IPS-20b (cell line): ENCODE results near the gene MCF2L2.

Source experiments
- H3K27ac ChIP-seq: one replicate; pipeline ENCODE4 v1.5.1; 2013; ENCODE audit warnings: low read length
- H3K27me3 ChIP-seq: 2 replicates; pipeline ENCODE4 v1.6.1; 2013; ENCODE audit warnings: mild to moderate bottlenecking, low read length, inconsistent platforms; ENCODE audit not compliant: insufficient read depth
- H3K36me3 ChIP-seq: 2 replicates; pipeline ENCODE4 v1.6.1; 2013; ENCODE audit warnings: low read depth, mild to moderate bottlenecking, inconsistent platforms, low read length, moderate library complexity; ENCODE audit not compliant: insufficient read depth
- H3K4me1 ChIP-seq: 2 replicates; pipeline ENCODE4 v1.6.1; 2013; ENCODE audit warnings: mild to moderate bottlenecking, control low read depth, inconsistent platforms, low read length, moderate library complexity; ENCODE audit not compliant: insufficient read depth
- H3K4me3 ChIP-seq: 2 replicates; pipeline ENCODE4 v1.5.1; 2013; ENCODE audit warnings: mild to moderate bottlenecking, low read length, inconsistent platforms
- H3K9ac ChIP-seq: 2 replicates; pipeline ENCODE4 v1.6.1; 2013; ENCODE audit warnings: low read depth, mild to moderate bottlenecking, inconsistent platforms, low read length, moderate library complexity
- H3K9me3 ChIP-seq: 2 replicates; pipeline ENCODE4 v1.6.1; 2013; ENCODE audit warnings: mild to moderate bottlenecking, low read depth, low read length, inconsistent platforms; ENCODE audit not compliant: insufficient read depth

MCF2L2 gene

GRCh38 chr3:183356920-183357319 lies 71.5 kb downstream of the MCF2L2 start:
- Histone ChIP-seq H3K9me3 (no peaks in the 10 kb centered on the region), H3K9ac (no peak overlapping the region), H3K27ac (no peak overlapping the region), H3K4me1 (no peaks in the 10 kb centered on the region), H3K36me3 (no peaks in the 10 kb centered on the region), H3K4me3 (no peak overlapping the region), H3K27me3 (no peaks in the 10 kb centered on the region)

DNA sequence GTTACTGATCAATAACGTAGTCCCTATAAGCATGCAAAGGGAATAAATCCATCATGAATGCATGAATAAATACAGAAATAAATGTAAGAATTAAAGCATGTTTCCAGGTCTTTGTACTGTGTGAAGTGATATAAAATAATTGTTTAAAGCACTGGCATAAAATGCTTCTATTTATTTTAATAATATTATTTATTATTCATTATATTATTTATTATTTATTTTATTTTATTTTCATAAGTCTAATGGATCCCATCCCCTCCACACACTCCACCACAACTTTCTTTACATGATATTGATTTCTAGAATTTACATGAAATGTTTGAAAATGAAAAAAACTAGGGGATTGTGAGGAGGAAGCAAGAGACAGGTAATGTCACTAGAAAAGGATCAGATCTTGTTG lies 73.5 kb downstream of the MCF2L2 start:
- no peaks in the 10 kb centered on the region for H3K36me3 ChIP-seq
- H3K4me1 ChIP-seq = no peaks in the 10 kb centered on the region
- no peak overlapping the region for H3K27ac ChIP-seq
- no peaks in the 10 kb centered on the region for H3K9me3 ChIP-seq
- H3K27me3 ChIP-seq = no peaks in the 10 kb centered on the region
- no peak overlapping the region for H3K9ac ChIP-seq
- H3K4me3 ChIP-seq = no peak overlapping the region

GRCh38 chr3:183354325-183354831 lies 74.0 kb downstream of the MCF2L2 start:
- no peak overlapping the region for H3K27ac ChIP-seq
- no peaks in the 10 kb centered on the region for H3K27me3 ChIP-seq
- H3K4me1 ChIP-seq = no peaks in the 10 kb centered on the region
- no peaks in the 10 kb centered on the region for H3K9me3 ChIP-seq
- H3K36me3 ChIP-seq = no peaks in the 10 kb centered on the region
- no peak overlapping the region for H3K4me3 ChIP-seq
- H3K9ac ChIP-seq = no peak overlapping the region

DNA sequence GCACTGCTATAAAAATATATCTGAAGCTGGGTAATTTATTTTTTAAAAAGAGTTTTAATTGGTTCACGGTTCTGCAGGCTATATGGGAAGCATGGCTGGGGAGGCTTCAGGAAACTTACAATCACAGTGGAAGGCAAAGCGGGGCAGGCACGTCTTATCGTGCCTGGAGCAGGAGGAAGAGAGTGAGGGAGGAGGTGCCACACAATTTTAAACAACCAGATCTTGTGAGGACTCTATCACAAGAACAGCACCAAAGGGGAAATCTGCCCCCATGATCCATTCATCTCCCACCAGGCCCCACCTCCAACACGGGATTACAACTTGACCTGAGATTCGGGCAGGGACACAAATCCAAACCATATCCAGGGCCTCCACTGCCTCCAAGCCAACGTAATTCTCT lies 75.0 kb downstream of the MCF2L2 start:
- no peak overlapping the region for H3K9ac ChIP-seq
- H3K4me1 ChIP-seq = no peaks in the 10 kb centered on the region
- no peaks in the 10 kb centered on the region for H3K27me3 ChIP-seq
- no peak overlapping the region for H3K4me3 ChIP-seq
- no peaks in the 10 kb centered on the region for H3K36me3 ChIP-seq
- H3K9me3 ChIP-seq = no peaks in the 10 kb centered on the region
- H3K27ac ChIP-seq = no peak overlapping the region

- no peaks in the 10 kb centered on the region for H3K36me3 ChIP-seq
Measured at GRCh38 chr3:183350164-183350563, 78.3 kb downstream of the MCF2L2 start.

DNA sequence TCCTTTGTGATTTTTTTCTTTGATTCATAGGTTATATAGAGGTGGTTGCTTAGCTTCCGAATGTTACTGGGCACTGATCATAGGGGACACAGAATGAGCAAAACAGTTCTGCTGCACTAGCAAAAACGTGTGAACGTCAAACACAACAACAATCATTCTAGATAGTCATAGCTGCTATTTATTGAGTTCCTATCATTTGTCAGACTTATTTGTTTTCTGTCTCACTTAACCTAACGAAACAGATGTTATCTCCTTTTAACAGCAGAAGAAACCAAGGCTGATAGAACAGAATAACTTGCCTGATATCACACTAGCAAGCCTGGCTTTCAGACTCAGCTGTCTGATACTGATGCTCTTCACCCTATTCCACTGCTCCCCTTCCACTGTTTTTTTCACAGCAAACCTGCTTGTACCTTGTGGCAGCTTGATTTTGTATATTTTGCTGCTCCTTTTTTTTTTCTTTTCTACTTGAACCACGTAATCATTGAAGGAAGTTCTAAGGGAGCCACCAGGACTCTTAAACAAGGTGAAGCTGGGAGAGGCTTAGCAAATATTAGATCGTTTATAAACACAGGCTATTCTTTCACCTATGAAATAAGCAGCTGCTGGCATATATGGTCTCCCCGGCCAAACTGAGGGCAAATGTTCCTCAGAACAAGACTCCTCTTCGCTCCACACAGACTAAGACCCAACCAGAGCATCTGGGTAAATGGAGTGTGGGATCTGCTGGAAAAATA lies 78.8 kb downstream of the MCF2L2 start:
- Histone ChIP-seq H3K27me3 (no peaks in the 10 kb centered on the region), H3K27ac (no peak overlapping the region), H3K9me3 (no peaks in the 10 kb centered on the region; the same call in 1 of the 2 replicates), H3K36me3 (no peaks in the 10 kb centered on the region), H3K9ac (no peak overlapping the region), H3K4me1 (no peaks in the 10 kb centered on the region), H3K4me3 (no peak overlapping the region)

More at GRCh38 chr3:183350164-183350563, 78.3 kb downstream of the MCF2L2 start:
- Histone ChIP-seq H3K4me3 (no peak overlapping the region), H3K27ac (no peak overlapping the region), H3K9me3 (no peaks in the 10 kb centered on the region; the same call in 1 of the 2 replicates), H3K4me1 (no peaks in the 10 kb centered on the region), H3K27me3 (no peaks in the 10 kb centered on the region), H3K9ac (no peak overlapping the region)

DNA sequence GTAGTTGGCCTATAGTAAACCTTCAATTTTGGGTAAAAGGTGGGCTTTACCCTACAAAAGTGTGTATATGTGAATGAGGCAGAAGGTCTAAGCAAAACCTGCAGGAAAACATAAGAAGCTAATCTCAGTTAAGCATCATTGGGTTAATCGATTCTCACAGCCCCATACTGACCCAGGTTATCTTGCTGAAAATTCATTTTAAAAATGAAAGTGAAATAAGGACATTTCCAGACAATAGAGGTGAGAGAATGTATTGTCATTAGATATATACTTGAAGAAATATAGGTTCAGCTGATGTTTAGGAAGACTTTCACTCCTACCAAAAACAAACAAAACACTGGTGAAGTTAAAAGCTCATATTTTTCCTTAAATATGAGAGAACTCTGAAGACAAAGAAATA lies 85.6 kb downstream of the MCF2L2 start:
- Histone ChIP-seq H3K27me3 (no peaks in the 10 kb centered on the region), H3K9ac (no peak overlapping the region), H3K4me1 (no peaks in the 10 kb centered on the region), H3K9me3 (no peaks in the 10 kb centered on the region; the same call in 1 of the 2 replicates), H3K27ac (no peak overlapping the region), H3K36me3 (no peaks in the 10 kb centered on the region), H3K4me3 (no peak overlapping the region)

DNA sequence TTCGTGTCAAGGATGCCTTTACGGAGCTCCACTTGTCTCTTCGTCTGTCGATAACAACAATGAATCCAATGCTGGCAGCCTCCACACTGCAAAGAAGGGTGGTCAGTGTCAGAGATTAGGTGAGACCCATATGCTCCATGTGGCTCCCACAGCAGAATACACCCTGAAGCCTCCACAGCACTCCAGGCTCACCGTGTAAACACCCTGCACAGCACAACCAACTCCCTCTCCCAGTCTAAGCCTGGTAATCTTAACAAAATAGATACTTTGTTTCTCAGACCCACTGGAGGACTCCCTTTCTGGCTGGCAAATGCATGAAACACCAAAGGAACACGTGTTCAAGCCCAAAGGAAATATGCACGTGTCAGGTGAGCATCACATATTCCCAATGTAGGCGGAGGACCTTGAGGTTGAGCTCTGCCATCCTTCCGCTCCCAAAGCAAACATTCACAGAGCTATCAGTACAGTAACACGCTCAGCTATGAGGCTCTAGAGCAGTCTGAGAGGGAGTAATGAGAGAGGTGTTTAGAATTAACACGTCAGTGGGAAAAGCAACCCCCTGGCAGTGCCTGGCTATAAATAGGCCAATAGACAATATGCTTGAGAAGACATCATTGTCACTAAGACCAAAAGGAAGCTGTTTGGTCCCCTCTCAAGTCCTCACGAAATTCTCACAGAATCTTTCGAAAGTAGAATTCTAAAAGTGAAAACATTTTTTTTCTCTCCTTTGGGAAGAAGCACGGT lies 86.7 kb downstream of the MCF2L2 start:
- H3K27me3 ChIP-seq = no peaks in the 10 kb centered on the region
- H3K4me1 ChIP-seq = no peaks in the 10 kb centered on the region
- H3K36me3 ChIP-seq = no peaks in the 10 kb centered on the region
- no peaks in the 10 kb centered on the region for H3K9me3 ChIP-seq
- H3K9ac ChIP-seq = no peak overlapping the region
- no peak overlapping the region for H3K4me3 ChIP-seq
- H3K27ac ChIP-seq = no peak overlapping the region

- Histone ChIP-seq H3K4me1 (no peaks in the 10 kb centered on the region), H3K9ac (no peak overlapping the region), H3K27ac (no peak overlapping the region), H3K27me3 (no peaks in the 10 kb centered on the region), H3K36me3 (no peaks in the 10 kb centered on the region), H3K4me3 (no peak overlapping the region), H3K9me3 (no peaks in the 10 kb centered on the region)
Measured at GRCh38 chr3:183340222-183340621, 88.2 kb downstream of the MCF2L2 start.

DNA sequence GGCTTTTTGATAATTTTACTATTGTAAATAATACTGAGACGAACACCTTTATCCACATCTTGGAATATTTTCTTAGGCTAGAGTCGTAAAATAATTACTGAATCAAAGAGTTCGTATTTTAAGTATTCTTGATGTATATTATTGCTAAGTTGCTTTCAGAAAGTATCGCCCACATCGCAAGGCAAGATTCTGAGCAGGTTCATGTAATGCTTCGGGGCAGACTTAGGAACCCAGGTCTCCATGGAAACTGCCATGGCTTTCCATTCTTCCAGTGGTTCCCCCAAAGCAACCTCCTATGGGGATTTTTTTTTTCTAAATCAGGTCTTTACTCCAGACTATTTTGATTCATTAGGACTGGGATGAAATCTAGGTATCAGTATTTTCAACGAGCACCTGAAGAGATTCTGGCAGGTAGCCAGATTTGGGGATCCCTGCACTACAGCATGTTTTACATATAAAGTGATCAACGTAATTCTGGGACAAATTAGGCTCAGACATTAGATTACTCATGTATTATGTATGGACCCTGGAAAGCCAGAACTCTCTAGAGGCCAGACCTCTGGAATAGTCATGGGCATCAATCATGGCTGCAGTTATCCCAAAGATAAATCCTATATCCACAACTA lies 88.8 kb downstream of the MCF2L2 start:
- H3K4me1 ChIP-seq = no peaks in the 10 kb centered on the region
- H3K36me3 ChIP-seq = no peaks in the 10 kb centered on the region
- H3K4me3 ChIP-seq = no peak overlapping the region
- H3K9me3 ChIP-seq = no peaks in the 10 kb centered on the region
- H3K27ac ChIP-seq = no peak overlapping the region
- no peaks in the 10 kb centered on the region for H3K27me3 ChIP-seq
- H3K9ac ChIP-seq = no peak overlapping the region

DNA sequence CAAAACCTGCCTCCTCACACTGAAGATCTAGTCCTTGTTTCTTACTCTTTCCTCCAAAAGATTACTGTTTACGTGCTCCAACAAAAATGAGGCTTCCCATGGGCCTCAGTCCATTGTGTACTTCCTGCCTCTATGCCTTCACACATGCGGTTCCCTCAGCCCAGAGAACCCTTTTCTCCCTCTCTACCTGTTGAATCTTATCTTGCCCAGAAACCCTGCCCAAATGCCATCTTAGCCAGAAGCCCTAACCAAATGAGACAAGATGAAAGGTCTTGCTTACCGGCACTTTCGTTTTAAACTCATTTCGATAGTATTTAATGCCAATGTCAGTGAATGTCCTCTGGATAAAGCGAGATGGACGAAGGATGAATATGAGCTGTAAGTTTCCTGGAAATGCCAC lies 89.9 kb downstream of the MCF2L2 start:
- H3K27me3 ChIP-seq = no peaks in the 10 kb centered on the region
- H3K4me3 ChIP-seq = no peak overlapping the region
- H3K4me1 ChIP-seq = no peaks in the 10 kb centered on the region
- no peaks in the 10 kb centered on the region for H3K9me3 ChIP-seq
- H3K27ac ChIP-seq = no peak overlapping the region
- no peaks in the 10 kb centered on the region for H3K36me3 ChIP-seq
- no peak overlapping the region for H3K9ac ChIP-seq
